HG03565 (cell line): ENCODE measurements around the gene PSMD11.

Experiments used
- ATAC-seq: cut with Tn5 transposase; IDR thresholded peaks from one replicate; pipeline ENCODE4 v1.9.1; 2021; ENCODE audit warnings: mild to moderate bottlenecking, moderate library complexity; ENCODE audit not compliant: unreplicated experiment

Gene PSMD11

GRCh38 chr17:32488604-32489180 lies 44.4 kb downstream of the PSMD11 start:
- ATAC-seq, result no peak

- ATAC-seq, result no peak
Observed at GRCh38 chr17:32489320-32490100, 45.2 kb downstream of the PSMD11 start.

DNA sequence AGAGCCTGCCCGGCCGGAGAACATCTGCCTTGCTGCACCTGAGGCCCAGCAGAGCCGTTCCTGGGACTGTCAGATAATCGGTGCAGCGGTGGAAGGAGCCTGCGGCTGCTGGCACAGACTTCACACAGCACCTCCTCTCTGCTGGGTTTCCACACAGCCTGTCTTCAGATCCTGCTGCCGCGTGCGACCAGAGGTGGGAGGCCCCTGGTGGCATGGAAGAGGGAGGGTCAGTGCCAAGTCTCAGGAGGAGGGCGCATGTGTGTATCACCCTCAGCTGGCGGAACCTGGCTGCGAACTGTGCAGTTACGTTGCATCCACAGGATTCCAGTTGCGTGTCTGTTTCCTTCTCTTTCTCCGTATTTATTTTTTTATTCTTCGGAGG lies 45.8 kb downstream of the PSMD11 start:
- no peak for ATAC-seq

DNA sequence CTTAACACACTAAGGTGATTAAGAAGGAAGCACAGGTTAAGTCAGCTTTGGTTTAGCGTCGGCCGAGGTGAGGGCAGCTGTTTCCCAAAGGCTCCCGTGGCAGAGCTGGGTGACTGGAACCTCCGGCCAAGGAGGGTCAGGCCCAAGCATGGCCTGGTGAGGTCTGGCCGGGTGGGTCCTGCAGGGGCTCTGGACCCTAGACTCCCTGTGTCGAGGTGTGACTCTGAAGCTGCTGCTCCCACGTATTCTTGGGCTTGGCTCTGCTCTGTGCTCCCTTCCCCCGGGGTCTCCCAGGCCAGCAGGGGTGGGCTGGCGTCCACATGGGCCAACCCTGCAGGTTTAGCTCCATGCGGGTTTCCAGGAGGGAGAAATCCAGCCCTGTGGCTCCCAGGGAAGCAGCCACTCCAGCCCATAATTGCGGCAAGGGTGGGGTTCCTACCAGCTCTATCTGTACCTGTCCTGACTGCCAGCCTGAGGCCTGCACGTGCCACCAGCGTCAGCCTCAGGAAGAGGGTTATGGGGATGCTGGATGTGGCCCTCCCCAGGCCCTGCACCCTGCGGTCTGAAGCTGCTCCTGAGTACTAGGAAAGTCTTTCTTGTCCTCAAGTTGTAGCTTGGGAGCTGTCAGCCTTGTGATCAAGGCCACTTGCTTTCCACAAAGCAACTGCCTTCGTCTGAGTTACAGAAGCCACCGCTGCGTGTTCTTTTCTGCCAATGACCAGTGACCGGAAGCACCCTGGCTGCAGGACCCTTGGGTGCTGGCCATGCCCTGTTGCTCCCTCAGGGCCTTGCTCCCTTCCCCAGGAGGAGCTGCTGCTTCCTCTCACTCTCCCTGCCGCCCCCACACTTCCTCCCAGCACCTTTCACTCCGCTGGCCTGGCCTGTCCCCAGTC lies 47.3 kb downstream of the PSMD11 start:
- no peak for ATAC-seq

- no peak for ATAC-seq
Observed at GRCh38 chr17:32492264-32492589, 47.9 kb downstream of the PSMD11 start.

DNA sequence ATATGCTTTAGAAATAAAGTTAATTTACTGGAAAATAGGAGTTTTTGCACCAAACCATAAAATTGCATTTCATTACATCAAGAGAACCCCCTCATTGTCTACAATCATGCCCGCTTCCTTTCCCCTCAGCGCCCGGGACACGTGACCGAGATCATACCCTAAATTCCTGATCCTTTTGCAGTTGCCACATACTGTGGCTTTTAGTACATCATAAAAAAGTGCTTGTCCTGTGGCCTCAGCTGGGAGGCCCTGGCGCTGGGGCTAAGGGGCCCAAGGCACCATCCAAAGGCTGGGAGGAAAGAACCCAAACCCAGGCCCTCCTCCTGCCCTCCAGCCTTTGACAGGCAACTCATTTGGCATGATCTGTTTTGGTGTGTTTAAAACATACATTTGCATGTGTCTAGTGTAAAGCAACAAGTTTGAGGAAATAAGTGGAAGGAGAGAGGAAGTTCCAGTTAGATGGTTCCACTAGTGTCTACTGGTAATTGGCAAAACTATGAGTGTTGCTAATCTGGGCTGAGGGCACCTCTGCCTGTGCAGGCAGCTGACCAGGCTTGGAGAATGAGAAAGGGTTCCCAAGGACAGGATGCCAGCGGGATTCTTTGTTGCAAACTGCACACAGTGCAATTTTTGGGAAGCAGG lies 48.5 kb downstream of the PSMD11 start:
- ATAC-seq, result no peak

DNA sequence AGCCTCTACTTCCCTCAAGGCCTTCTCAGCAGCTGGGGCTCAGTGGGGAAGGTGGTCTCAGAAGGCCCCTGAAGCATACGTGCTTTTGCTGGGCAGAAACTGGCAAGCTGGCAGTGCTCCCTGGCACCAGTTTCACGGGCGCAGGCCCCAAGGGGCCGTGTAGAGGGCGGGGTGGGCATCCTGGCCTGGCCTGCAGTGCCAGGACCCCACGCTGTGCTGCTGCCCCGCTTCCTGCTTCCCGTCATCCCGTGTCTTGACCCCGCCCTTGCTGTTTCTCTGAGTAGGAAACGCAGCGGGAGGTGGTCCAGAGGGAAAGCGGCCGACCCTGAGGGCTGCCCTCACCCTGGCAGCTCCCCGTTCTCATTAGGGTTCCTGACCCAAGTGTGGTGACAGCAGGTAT lies 49.3 kb downstream of the PSMD11 start:
- no peak for ATAC-seq

GRCh38 chr17:32493976-32494513 lies 49.7 kb downstream of the PSMD11 start:
- no peak for ATAC-seq

DNA sequence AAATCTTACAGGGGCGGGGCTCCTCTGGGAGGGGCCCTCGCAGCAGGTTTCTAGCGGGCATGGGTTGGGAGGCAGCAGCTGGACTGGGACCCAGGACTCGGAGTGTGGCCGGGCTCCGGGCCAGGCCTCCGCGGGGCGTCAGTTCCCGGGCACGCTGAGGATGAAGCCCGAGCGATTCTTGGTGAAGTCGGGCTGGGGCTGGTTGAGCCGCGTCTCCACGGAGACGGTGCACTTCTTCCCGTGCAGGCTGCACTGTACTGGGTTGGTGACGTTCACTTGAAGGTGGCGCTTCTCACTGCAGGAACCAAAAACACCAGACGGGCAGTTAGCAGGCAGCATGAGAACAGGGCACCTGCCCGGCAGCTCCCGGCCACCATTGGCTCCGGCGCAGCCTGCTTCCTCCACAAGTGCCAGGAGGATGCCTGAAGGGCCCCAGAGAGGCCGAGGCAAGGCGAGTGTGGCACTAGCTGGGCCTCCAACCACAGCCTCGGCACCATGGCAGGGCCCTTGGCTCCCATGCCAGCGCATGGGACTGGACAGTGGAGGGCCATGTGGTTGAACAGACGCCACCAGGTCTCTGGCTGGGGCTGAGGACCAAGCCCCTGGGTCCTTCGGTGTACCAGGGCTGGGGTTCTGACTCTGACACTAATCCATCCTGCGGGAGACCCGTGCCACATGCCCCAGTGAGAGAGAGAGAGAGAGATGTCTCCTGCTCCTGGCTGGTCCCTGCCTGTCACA lies 50.5 kb downstream of the PSMD11 start:
- no peak for ATAC-seq

DNA sequence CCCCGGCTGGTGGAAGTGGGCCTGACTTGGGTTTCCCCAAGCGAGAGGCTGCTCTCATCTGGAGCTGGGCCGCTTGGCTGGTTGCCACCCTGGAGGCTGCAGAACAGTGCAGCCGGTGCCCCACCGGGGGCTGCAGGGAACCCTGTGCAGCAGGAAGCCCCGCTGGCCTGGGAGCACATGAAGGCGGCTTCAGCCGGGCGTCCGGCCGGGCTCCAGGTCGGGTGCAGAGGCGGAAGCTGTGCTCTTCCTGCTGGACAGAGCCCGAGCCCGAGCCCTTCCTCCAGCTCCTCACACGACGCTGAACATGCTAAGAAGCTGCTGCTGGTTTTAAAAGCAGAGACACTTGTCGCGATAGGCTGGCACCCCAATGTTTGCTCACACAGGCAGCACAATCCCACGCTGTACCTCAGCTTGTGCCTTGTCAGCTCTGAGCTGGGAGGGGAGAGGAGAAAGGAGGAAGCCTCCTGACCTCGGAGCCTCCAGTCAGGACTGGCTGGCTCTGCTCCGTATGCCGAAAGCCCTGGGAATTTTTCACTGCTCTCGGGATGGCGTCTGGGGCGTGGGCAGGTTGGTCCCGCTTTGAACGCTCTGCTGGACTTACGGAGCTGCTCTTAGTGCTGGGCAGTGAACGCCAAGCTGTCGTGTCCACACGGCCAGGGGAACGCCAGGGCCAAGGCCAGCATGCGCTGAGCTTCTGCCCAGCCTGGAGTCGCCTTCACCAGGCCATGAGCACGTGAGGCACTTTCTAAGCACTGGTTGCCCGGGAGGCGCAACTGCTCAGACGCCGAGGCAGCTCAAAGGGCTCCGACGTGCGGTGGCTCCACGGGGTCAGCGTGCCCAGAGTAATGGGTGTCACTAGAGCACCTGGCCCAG lies 51.3 kb downstream of the PSMD11 start:
- ATAC-seq, result no peak

GRCh38 chr17:32496395-32497073 lies 52.2 kb downstream of the PSMD11 start:
- ATAC-seq, result no peak

DNA sequence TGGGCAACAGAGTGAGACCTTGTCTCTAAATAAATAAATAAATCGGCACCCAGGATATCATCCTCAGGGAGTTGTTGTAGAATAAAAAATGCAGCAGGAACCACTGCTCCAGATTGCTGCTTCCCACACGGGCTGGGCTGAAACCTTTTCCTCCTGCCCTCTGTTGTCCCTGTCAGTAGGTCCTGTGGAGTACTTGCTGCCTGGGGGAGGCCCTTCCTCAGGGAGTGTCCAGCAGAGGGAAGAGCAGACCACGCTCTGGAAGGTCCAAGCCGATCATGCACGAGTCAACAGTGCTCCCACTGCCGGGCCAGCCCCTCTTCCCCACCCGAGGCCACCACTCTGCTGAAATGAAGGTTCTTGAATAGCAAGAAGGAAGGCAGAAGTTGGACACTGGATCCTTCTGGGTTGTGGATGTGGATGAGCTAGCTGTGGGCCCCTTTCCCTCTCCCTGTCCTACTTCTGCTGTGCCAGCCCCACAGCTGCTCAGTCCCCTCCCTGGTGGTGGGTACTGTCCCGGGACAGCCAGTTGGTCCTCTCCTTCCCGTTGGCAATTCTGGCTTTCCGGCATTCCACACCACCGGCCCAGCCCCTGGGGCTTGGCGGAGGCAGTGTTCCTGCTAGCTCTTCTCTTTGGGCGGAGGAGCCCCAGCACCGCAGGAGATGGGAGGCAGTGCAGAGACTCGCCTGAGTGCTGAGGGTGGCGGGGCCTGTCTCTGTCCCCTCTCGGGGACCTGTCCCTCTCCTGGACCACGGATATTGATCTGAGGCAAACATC lies 53.3 kb downstream of the PSMD11 start:
- ATAC-seq, result no peak

DNA sequence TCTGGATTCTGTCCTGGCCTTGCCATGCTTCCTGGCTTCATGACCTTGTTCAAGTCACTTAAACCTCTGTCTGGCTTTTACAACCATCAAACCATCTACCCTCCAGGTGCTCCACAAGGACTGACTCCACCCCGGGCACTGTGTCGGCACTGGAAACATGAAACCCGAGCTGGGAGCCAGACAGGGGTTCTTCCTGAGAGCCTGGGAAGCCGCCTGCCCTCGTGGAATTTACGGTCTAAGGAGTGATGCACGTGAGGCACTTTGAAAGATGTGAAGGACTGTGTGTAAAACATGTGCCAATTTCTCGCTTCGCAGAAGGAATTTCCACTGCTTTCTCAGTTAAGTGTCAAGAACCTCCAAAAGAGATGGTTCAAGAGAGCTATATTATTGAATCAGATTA lies 54.1 kb downstream of the PSMD11 start:
- ATAC-seq, result no peak

DNA sequence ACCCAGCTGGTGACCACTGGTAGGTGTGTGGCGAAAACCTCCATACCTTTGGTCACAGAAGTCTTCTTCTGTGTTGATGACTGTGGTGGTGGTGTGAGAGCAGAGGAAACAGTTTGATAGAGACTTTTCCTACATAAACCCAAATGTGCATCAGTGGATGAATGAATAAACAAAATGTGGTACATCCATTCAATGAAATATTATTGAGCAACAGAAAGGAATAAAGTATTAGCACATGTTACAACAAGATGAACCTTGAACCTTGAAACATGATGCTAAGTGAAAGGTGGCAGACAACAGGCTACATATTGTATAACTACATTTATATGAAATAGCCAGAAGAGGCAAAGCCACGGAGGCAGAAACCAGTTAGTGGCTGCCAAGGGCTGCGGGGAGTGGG lies 57.7 kb downstream of the PSMD11 start:
- ATAC-seq, result no peak

DNA sequence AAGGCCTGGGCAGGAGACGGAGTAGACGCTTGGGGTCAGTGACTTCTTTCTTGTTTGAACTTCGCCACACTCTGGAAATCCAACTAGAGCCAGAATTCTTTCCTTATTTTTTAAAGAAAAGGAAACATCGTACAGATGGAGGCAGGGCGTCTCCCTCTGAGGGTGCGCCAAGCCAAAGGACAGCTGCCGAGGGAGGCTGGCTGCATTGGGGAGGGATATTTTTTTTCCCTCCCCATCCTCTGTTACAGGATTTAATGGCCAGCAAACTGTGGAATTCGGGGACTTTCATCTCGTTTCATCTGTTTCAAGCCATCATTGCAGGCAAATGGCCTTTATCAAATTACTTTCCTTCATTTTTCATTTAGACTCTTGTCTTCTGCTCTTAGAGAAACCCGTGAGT lies 58.4 kb downstream of the PSMD11 start:
- ATAC-seq, result no peak

GRCh38 chr17:32503251-32504165 lies 59.2 kb downstream of the PSMD11 start:
- ATAC-seq, result peak; percentile 90
